GM19023 (cell line): ENCODE measurements around the gene FN1.
"Not testable (repeated sequence)": the region's sequence is repeated elsewhere in the genome, so short reads cannot be mapped to it uniquely, and the experiment has no call there.

Experiments used
- ATAC-seq: cut with Tn5 transposase; IDR thresholded peaks from one replicate; pipeline ENCODE4 v1.9.1; 2021; ENCODE audit warnings: mild to moderate bottlenecking, moderate library complexity; ENCODE audit not compliant: unreplicated experiment

FN1 gene

DNA sequence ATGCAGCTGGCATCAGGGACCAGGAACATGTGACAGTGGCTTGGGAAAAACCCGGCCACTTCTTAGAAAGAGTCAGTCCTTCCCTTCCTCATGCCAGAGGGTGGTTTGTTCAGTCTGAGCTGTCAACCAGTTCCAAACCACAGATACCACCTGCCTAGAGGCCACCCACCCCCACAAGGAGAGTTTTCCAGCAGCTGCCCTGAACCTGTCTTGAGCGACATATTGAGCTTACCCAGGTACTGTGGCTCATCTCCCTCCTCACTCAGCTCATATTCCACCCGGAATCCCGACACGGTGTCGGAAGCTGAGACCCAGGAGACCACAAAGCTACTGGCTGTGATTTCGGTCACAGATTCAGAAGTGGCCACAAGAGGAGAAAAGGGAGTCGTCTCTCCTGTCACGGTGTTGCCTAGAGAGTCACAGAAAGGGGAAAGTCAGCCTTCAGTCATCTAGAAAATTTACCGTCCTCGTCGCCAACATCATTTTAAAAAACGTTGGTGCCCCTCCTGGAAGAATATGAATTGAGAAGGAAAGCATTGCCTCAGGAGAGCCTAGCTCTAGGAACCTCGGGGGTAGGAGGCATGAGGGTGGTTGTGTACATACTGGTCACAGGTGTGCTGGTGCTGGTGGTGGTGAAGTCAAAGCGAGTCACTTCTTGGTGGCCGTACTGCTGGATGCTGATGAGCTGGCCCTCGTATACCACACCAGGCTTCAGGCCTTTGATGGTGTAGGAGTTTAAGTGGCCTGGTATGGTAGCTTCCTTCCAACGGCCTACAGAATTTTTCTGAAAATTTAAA, 26.3 kb downstream of the FN1 start:
- ATAC-seq, result no peak

DNA sequence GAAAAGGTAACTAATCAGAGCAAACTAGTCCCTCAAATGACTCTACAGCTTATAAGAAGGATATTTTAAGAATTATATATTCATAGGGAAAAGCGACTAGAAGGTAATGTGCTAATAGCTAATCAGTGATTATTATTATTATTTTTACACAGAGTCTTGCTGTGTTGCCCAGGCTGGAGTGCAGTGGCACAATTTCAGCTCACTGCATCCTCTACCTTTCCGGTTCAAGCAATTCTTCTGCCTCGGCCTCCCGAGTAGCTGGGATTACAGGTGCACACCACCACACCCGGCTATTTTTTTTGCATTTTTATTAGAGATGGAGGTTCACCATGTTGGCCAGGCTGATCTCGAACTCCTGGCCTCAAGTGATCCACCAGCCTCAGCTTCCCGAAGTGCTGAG, 27.4 kb downstream of the FN1 start:
- not testable (repeated sequence) for ATAC-seq

DNA sequence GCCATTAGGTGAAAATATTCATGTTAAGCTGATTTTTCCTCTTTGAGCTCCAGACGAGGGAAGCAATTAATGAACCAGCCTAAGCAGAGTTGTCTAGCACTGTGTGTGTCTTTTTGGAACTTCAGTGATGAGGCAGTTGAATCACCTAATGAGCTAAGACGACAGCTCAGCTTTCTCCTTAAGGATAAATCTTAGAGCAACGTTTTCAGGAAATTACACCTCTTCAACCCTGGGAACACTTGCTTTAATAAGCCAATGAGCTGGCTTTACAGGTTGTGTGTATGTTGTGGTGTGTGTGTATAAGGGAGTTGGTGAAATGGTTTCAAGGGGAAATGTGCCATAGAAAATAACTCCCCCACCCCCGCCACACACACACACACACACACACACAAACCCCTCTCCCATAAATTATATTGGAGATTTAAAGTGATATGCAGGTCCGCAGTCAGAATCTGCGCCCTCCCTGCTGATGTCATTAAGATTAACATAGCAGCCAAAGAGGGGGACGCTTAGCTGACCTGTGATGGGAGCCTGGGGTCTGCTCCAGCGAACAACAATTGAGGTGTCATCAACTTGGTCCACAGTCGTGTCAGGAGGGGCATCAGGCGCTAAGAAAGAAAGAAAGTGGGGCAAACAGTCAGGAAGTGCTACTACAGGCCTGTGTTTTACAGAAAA, 28.1 kb downstream of the FN1 start:
- no peak for ATAC-seq

DNA sequence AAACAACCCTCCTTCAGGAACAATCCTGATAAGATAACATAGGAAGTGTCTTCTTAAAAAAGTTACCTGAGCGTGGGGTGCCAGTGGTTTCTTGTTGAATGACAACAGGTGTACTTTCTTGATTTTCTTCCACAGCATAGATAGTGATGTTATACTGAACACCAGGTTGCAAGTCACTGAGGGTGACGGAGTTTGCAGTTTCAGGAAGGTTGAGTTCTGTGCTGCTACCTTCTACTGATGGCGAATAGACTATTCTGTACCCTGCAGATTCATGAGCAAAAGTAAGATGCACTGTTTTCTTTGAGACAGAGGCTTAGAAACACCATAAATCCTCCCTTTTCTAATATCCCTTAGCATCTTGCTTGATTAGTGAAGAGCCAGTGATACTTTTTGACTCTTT, 28.8 kb downstream of the FN1 start:
- no peak for ATAC-seq

DNA sequence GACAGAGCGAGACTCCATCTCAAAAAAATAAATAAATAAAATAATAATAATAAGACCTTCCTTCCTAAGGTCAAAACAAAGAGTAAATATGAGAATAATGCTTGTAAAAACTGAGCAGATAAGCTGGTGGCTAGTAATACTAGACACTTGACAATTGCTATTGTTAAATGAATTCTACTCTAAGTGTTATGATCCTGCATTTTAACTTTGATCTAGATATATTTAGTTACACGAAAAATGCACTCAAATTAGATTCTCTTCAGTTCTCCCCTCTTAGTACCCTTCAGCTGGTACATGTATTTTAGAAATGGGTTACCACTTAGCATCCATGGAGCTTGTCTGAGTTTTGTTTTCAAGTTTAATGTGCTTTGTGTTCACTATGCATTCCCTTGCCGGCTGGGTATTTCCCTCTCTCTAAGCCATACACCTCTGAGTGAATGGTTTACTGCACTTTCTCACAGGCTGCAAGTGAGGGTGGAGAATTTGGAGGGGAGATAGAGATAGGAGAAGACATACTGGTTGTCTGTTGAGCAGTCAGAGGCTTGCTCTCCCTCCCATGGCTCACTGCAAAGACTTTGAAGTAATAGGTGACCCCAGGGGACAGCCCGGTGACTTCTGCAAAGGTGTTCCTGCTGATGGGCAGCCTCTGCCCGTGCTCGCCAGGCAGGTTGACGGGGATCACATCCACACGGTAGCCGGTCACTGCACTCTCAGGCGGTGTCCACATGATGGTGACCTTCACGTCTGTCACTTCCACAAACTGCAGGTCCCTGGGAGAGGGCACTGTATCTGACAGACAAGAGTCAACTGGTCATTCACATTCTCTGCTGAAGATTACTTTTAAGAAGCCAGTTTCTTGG, 29.9 kb downstream of the FN1 start:
- ATAC-seq, result no peak

DNA sequence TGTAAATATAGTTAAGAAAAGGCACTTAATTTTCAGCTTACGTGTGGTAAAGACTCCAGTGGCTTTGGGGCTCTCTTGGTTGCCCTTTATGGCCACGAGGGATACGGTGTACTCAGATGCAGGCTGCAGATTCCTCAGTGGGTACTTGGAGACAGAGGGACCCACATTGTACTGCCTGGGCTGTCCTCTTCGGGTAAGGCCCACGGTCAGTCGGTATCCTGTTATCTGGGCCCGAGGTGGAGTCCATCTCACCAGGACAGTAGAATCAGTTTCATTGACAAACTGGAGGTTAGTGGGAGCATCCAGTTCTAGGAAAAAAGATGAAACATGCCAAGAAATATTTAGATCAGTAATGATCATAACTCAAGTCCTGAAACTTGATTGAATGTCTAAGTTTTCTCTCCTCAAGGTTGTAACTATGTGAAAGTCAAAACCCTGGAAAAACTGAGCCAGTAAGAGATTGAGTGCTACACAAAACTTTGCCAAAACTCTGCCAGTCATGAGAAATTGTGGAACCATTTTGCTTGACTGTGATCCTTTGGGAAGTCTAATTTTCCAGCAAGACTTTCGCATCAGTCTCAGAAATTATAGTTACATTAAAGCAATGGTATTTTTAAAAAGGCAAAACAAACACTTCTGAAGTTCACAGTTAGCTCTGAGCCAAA, 31.4 kb downstream of the FN1 start:
- no peak for ATAC-seq

DNA sequence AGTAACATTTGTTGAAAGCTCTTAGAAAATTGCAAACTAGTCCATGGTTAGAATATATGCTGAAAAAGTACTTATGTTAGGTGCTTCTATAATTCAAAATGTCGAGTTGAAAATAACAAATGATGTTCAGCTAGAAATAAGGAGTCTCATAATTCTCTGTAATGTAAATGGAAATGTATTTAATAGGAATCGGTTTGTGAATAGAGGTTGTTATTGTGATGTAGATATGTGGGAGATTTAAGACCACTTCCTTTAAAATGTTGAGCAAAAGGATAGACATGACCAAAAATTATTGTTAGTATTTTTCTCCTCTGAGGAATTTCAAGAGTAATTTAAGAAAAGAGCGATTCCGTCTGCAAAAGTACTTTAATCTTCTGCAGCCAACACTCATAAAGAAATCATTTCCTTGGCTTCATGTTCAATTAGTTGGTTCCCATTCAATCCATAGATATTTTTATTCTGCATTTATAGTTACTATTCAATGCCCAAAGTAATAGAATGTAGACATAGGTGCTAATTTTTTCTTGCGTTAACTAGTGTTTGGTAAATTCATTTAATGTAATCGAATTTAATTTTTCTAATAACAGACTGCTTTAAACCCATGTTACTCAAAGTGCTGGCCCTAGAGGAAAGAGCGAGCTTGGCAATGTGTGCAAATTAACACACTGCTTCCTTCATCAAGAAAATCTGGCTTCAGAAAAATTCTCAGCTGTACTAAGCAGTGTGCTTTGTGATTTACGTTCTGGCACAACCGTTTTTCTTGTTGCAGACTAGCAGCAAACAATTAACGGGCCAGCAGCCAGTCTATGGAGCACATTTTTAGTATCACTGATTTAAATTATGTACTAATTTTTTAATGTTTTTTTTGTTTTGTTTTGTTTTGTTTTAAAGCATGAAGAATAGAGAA, 32.2 kb downstream of the FN1 start:
- ATAC-seq, result no peak

DNA sequence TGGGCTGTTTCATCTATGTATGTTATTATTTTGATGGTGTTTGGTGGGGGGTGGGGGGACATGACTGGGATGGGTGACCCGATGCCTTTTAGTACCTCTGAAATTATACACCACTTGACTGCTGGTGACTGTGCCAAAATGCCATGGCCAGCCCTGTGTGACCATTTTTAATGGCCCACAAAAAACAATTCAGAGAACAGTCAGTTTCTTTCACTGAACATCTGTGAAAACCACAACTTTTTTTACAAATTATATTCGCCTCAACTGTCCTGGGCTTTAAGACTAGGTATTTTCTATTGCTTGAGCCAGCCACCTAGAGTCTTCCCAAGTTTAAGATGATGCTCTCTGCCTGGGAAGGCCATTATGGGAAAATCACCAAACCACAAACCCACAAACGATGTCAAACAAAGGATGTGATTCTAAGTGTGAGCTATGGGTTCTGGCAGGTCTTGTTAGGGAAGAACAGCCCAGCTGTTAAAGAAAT, 33.9 kb downstream of the FN1 start:
- ATAC-seq, result no peak

DNA sequence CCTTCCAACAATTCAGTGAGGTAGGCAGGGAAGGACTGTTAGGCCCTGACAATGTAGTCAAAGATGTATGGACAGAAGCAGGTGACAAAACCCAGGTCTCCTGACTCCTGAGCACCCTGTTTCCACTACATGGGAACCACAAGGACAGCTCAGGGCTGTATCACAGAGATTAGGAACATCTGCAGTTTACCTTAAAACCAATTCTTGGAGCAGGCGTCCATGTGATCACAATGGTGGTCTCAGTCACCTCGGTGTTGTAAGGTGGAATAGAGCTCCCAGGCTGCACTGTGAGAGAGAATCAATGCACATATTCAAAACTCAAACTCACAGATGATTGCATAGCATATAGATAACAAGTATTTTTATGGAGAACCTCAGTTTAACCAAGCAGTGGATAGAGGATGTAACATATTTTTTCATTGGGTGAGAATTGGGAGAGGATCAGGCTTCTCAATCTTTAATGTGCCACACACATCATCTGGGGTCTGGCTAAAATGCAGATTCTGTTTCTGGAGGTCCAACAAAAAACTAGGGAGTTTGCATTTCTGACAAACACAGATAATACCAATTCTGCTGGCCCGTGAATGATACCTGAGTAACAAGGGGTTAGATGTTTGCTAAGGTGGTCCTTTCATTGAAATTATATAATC, 36.7 kb downstream of the FN1 start:
- ATAC-seq, result no peak

DNA sequence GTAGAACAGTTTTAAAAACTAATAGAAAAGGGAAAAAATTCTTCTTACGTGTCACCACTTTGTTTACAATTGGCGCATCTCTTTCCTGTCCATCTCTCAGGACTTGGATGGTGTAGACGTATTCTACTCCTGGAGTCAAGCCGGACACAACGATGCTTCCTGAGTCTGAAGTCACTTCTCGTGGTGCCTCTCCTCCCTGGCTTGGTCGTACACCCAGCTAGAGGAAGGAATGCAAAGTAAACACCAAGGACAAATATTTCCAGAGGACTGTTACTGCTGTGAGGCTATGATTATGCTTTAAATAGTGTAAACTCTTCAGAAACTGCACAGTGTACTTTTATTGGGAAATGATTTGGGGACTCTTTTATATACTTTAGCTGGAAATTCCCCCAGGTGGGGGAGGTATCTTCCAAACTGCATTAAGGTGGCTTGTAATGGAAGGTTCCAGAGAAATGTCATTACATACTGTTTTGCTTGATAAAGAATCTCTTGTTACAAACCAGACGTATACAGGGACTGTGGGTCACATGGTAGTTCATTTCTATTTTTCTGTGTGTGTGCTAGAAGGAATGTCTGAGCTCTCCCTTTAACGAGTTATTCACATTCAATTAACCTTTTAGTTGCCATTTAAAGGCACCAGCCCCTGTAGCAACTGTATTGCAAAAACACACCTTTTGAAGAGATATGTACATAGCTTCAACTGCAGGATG, 38.1 kb downstream of the FN1 start:
- ATAC-seq, result no peak

DNA sequence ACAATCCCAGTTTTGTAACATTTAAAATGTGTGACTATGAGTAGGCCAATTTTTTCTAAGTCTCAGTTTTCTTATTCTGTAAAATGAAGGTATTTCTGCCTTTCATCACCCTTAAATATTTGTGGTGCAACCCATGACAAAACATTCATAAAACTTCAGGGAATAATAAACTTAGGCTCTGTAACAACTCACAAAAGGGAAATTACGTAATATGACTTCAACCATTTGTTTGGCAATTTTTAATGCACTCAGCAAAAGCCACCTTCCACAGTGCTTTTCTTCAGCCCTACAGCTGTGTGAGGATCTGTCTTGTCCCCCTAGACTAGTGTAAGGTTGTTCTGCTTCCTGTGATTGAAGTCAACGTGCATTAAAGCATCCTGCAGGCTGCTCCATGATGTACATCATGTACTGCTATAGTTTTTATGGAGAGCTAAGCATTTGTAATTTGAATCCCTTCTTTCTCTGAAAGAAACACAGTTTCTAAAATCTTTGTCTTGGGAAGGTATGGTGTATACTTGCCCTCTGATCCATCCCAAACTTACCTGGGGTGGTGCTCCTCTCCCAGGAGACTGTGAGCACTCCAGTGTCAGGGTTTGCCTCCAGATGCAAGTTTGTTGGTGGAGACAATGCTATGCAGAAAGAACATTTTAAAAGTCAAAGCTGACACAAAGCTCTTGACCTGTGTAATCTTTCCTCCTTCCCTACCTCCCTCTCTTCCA, 39.1 kb downstream of the FN1 start:
- no peak for ATAC-seq

DNA sequence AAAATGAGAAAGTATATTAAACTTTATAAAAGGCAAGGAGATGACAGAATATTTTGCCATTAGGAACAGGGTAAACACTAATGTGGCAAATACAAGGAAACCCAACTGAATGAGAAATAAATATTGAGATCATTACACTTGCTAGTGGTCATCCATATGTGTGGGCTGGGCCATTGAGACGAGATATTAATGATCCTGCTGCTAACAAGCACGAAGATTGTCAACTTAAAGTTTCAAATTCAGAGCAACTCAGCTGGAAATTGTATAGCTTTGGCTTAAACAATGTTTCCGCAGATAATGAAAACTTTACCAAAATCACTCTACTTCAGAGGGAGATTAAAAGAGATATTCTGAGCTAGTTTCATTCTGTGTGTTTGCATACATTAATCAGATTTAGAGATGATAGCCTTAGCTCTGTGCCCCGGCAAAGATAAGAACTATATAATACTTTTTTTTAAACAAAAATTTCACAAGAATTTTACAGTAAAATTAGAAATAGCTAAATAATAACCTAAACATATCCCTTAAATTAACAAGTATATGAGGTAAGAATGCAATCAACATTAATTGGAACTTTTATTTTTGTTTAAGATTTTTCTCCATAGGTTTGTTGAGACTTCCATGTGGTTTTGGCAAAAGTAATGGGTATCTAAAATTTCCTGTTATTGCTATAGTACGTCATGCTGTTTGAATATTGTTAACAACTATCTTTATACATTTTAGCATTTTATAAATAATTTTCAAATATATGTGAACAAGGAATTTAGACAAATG, 40.0 kb downstream of the FN1 start:
- no peak for ATAC-seq

DNA sequence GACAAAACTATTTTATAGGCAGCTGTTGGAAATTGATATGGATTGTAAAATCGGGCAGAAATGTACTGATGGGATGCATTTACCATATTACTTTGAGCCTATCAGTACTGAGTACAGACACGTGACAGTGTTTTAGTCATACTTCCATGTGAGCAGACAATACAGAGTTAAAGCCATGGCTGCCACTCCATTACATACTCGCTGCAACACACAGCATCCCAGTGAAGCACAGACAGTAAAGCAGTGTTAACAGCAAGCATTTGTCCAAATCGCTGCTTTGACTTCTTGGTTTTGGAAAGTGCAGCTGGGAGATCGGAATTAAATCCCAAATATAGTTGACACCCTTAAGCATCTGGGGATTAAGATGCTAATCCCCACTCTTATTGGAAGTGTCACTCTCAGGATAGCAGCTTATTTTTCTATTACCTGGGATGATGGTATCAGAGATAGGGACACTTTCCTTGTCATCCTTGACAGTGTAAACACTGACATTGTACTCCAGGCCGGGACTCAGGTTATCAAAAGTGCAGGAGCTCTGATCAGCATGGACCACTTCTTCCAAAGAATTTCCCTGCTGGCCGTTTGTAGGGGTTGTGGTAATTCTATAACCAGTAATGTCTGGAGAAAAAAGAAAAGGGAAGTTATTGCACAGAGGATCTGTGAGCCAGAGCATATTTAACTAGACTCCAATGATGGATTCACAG, 41.6 kb downstream of the FN1 start:
- ATAC-seq, result no peak

DNA sequence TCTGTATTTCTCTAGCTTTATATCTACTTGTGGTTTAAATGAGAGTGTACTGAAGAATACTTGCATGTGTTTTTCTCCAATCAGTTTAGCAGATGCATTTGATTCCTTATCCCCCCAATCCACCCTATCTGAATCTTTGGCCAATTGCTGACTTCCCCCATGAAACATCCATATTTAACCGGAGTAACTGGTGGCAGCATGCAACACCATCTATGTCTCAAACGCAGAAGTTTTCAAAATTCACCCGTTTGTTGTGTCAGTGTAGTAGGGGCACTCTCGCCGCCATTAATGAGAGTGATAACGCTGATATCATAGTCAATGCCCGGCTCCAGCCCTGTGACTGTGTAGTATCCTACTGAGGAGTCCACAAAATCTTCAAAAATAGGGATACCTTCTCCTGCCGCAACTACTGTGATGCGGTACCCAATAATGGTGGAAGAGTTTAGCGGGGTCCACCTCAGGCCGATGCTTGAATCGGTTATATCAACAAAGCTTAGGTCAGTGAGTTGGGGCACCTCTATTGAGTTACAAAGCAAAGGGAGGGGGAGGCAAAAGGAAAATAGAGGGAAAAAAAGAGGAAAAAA, 43.1 kb downstream of the FN1 start:
- ATAC-seq, result no peak

DNA sequence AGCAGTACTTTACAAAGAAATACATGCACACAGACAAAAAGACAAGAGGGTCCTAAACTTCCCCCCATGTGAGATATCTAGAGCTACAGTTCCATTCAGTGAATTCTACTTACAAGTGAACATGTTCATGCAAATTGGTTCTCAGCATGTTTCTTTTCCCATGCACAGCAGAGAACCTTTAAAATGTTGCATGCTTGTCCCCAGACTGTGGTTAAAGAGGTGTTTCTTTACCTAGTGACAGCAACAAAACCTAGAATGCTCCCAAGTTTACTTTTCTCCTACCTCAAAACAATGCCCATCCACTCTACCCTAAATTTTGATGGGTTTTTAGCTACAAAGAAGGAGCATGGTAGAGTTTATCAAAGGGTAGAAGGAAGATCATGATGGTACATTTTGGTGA, 43.7 kb downstream of the FN1 start:
- no peak for ATAC-seq

DNA sequence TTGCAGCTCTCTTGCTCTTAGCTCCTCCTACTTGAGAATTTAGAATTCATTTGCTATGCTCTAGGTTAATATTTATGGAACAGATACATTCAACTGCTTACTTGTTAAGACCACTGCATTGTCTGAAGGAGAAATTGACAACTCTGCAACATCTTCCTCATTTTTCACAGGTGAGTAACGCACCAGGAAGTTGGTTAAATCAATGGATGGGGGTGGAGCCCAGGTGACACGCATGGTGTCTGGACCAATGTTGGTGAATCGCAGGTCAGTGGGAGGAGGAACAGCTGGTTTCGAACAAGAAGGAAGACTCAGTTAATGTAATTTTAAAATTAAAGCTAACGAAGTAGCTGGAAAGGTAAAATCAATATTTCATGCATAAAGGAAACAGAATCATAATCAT, 44.3 kb downstream of the FN1 start:
- ATAC-seq, result no peak

DNA sequence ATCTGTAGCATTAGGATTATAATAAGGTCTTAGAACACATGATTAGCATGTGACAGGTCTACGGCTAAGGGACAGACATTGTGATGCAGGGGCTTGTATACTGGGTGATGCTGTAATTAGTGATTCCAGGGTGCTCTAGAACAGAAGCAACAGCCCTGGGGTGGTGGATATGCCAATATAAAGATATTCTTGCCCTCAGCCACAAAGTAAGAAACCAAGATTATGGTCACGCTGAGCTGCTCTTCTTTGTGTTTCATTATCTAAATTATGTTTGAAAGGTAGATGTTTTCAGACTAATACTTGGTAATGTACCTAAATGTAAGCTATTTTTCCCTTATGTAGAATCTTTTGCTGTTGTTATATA, 45.3 kb downstream of the FN1 start:
- no peak for ATAC-seq
